Tibial nerve (tissue), 4 donors: ENCODE data around the gene BTAF1. TPM values are rescaled to one million over a fixed set of nuclear protein-coding genes. Genes with fewer than 3 reads are reported as not detected.
"Not testable (repeated sequence)": the region's sequence is repeated elsewhere in the genome, so short reads cannot be mapped to it uniquely, and the experiment has no call there.

Experiments
- DNase-seq, 2 donors: peaks; one replicate each; pipeline ENCODE4 v3.0.0-alpha.2; 2019; ENCODE audit warnings: low spot score in 2 of 2
- H3K27ac ChIP-seq, 4 donors: fragments of 200-600 bp; sonication (generic) in 3 of 4; one replicate each; pipeline ENCODE4 v1.5.1; 2017 to 2019; ENCODE audit warnings: mild to moderate bottlenecking in 1 of 4
- H3K27me3 ChIP-seq, 2 donors: fragments of 200-600 bp; sonication (generic) in 1 of 2; one replicate each; pipeline versions ENCODE4 v1.5.1 to v1.6.0; 2017 to 2019
- H3K36me3 ChIP-seq, 3 donors: fragments of 200-600 bp; sonication (generic); one replicate each; pipeline ENCODE4 v1.5.1; 2018 to 2019
- H3K4me1 ChIP-seq, 4 donors: fragments of 200-600 bp; sonication (generic) in 3 of 4; one replicate each; pipeline ENCODE4 v1.5.1; 2017 to 2019
- H3K4me3 ChIP-seq, 4 donors: fragments of 200-600 bp; sonication (generic) in 3 of 4; one replicate each; pipeline ENCODE4 v1.5.1; 2017 to 2019; ENCODE audit warnings: mild to moderate bottlenecking in 1 of 4, moderate library complexity in 1 of 4
- H3K9me3 ChIP-seq, 4 donors: fragments of 200-600 bp; sonication (generic) in 3 of 4; one replicate each; pipeline ENCODE4 v1.5.1; 2017 to 2019
- CTCF ChIP-seq, 5 experiments: fragments of 200-600 bp in 3 of 5; fragments of 450-650 bp in 2 of 5; sonication (generic) in 3 of 5; IDR thresholded peaks; one replicate each; pipeline ENCODE4 v1.5.1; 2016 to 2019; ENCODE audit warnings: antibody characterized with exemption in 5 of 5, mild to moderate bottlenecking in 3 of 5, moderate library complexity in 2 of 5
- EP300 ChIP-seq, 2 donors: sonication (generic); formaldehyde crosslinking; IDR thresholded peaks; one replicate each; pipeline ENCODE4 v1.6.1; 2017; ENCODE audit warnings: antibody characterized with exemption in 2 of 2, mild to moderate bottlenecking in 1 of 2
- POLR2A ChIP-seq, 2 donors: fragments of 450-650 bp; IDR thresholded peaks; one replicate each; pipeline ENCODE4 v1.6.1; 2017; ENCODE audit warnings: antibody characterized with exemption in 2 of 2, mild to moderate bottlenecking in 2 of 2, moderate library complexity in 2 of 2
- WGBS, 2 donors: methylation state at CpG; one replicate each; pipeline ENCODE4 v1.1.5; 2018; 5-methylcytosine and 5-hydroxymethylcytosine counted together
- total RNA-seq, 4 donors: library from RNA; depleted of rRNA; stranded (reverse); fragments of >200 nt; gene quantifications; one replicate each; pipeline ENCODE4 v1.1.0, GENCODE V29; 2016

The BTAF1 gene
- total RNA-seq, 4 donors from 2014 or later = 50.4 to 76.7 (median 58.1) TPM

GRCh38 chr10:92027141-92027540, 103.6 kb downstream of the BTAF1 start:
- Histone ChIP-seq H3K36me3 (peaks cover 0 to 90% (median 4%) of the 10 kb centered on the region in 3 donors), H3K9me3 (no peaks in the 10 kb centered on the region)
- WGBS, 2 donors = 92% methylated on average over 4 of the region's 4 CpGs

GRCh38 chr10:92031580-92031979, 108.0 kb downstream of the BTAF1 start:
- H3K27me3 ChIP-seq = no peaks in the 10 kb centered on the region
- DNase-seq = no peak
- WGBS, 2 donors = 94 to 98% methylated on average over 3 of the region's 3 CpGs
- peaks cover 0 to 9% (median 0%) of the 10 kb centered on the region in 4 donors for H3K9me3 ChIP-seq
- TF ChIP-seq EP300 (IDR thresholded peaks at IDR 0.05) = no peak
- no peak for TF ChIP-seq POLR2A (IDR thresholded peaks at IDR 0.05)
- TF ChIP-seq CTCF (IDR thresholded peaks at IDR 0.05) = no peak
- H3K27ac ChIP-seq = no peak overlapping the region
- no peaks in the 10 kb centered on the region for H3K4me1 ChIP-seq
- H3K36me3 ChIP-seq = peaks cover 0 to 81% (median 4%) of the 10 kb centered on the region in 3 donors
- no peak overlapping the region for H3K4me3 ChIP-seq

More at GRCh38 chr10:92027141-92027540, 103.6 kb downstream of the BTAF1 start:
- no peak for DNase-seq
- H3K4me1 ChIP-seq = no peaks in the 10 kb centered on the region
- H3K27me3 ChIP-seq = no peaks in the 10 kb centered on the region
- H3K4me3 ChIP-seq = no peak overlapping the region
- TF ChIP-seq EP300 (IDR thresholded peaks at IDR 0.05) (no peak), CTCF (IDR thresholded peaks at IDR 0.05) (no peak), POLR2A (IDR thresholded peaks at IDR 0.05) (no peak)
- no peak overlapping the region for H3K27ac ChIP-seq

GRCh38 chr10:92033070-92033469, 109.5 kb downstream of the BTAF1 start:
- H3K27me3 ChIP-seq, H3K4me1 ChIP-seq, H3K4me3 ChIP-seq, H3K27ac ChIP-seq, DNase-seq, H3K9me3 ChIP-seq: not testable (repeated sequence)
- WGBS, 2 donors = 71 to 72% methylated on average over 3 of the region's 3 CpGs
- H3K36me3 ChIP-seq = peaks cover 0 to 66% (median 4%) of the 10 kb centered on the region in 3 donors

GRCh38 chr10:92038949-92039348, 115.4 kb downstream of the BTAF1 start:
- H3K4me3 ChIP-seq = no peak overlapping the region
- no peaks in the 10 kb centered on the region for H3K4me1 ChIP-seq
- H3K27me3 ChIP-seq = no peaks in the 10 kb centered on the region
- no peak for TF ChIP-seq CTCF (IDR thresholded peaks at IDR 0.05)
- TF ChIP-seq POLR2A (IDR thresholded peaks at IDR 0.05) = no peak
- TF ChIP-seq EP300 (IDR thresholded peaks at IDR 0.05) = no peak
- H3K9me3 ChIP-seq = peaks cover 0 to 9% (median 0%) of the 10 kb centered on the region in 4 donors
- H3K36me3 ChIP-seq = peaks cover 0 to 15% (median 0%) of the 10 kb centered on the region in 3 donors
- 80 to 87% methylated on average over 1 of the region's 1 CpG for WGBS, 2 donors
- DNase-seq = no peak
- no peak overlapping the region for H3K27ac ChIP-seq

GRCh38 chr10:92042541-92042940, 119.0 kb downstream of the BTAF1 start:
- Histone ChIP-seq H3K36me3 (no peaks in the 10 kb centered on the region), H3K4me1 (no peaks in the 10 kb centered on the region), H3K9me3 (no peaks in the 10 kb centered on the region), H3K27me3 (peaks cover 0 to 9% of the 10 kb centered on the region in 2 donors), H3K27ac (no peak overlapping the region), H3K4me3 (no peak overlapping the region)
- no peak for DNase-seq
- TF ChIP-seq CTCF (IDR thresholded peaks at IDR 0.05) (no peak), POLR2A (IDR thresholded peaks at IDR 0.05) (no peak), EP300 (IDR thresholded peaks at IDR 0.05) (no peak)
- 64 to 78% methylated on average over 5 of the region's 5 CpGs for WGBS, 2 donors

GRCh38 chr10:92045641-92046106, 122.1 kb downstream of the BTAF1 start:
- Histone ChIP-seq H3K4me1 (no peaks in the 10 kb centered on the region), H3K27ac (no peak overlapping the region), H3K9me3 (no peaks in the 10 kb centered on the region), H3K36me3 (no peaks in the 10 kb centered on the region), H3K4me3 (no peak overlapping the region), H3K27me3 (peaks cover 0 to 9% of the 10 kb centered on the region in 2 donors)
- TF ChIP-seq POLR2A (IDR thresholded peaks at IDR 0.05) (no peak), EP300 (IDR thresholded peaks at IDR 0.05) (no peak), CTCF (IDR thresholded peaks at IDR 0.05) (no peak)
- DNase-seq = no peak
- 10 to 39% methylated on average over 11 to 12 of the region's 37 CpGs for WGBS, 2 donors
